GM18867 (cell line): ENCODE measurements around the gene UNC5C.
"Not testable (repeated sequence)": the region's sequence is repeated elsewhere in the genome, so short reads cannot be mapped to it uniquely, and the experiment has no call there.

Experiments used
- ATAC-seq: cut with Tn5 transposase; IDR thresholded peaks from one replicate; pipeline ENCODE4 v1.9.1; 2021; ENCODE audit warnings: mild to moderate bottlenecking, moderate library complexity; ENCODE audit not compliant: unreplicated experiment

UNC5C gene

DNA sequence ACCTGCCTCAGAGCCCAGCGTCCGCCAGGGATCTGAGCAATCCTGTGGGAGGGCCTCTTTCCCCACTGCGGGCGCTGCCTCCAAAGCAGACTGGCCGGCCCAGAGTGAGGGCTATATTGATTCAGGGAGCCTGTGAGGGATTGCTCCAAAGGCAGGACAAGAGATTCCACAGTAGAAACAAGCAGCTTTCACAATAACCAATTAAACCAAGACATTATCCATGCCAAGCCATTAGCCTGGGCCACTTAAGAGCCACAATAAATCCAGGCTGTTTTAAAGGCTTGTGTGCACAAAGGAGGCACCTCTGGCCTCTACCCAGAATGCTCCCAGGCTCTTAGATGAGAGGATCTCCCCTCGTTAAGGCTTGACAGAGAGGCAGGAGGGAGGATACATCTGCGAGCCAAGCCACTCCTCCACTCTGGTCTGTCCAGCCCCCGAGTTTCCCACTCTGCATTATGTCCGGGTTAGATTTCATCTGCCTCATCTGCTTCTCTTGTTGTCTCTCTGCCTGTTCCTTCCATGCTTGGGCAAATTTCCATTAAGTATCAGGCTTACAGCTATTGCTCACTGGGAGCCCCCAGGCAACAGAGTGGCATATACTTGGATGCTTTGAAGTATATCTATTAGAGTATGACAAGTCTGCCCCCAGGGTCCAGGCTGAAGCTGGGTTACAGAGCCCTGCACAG is 357.9 kb downstream of the UNC5C start:
- ATAC-seq, result no peak

DNA sequence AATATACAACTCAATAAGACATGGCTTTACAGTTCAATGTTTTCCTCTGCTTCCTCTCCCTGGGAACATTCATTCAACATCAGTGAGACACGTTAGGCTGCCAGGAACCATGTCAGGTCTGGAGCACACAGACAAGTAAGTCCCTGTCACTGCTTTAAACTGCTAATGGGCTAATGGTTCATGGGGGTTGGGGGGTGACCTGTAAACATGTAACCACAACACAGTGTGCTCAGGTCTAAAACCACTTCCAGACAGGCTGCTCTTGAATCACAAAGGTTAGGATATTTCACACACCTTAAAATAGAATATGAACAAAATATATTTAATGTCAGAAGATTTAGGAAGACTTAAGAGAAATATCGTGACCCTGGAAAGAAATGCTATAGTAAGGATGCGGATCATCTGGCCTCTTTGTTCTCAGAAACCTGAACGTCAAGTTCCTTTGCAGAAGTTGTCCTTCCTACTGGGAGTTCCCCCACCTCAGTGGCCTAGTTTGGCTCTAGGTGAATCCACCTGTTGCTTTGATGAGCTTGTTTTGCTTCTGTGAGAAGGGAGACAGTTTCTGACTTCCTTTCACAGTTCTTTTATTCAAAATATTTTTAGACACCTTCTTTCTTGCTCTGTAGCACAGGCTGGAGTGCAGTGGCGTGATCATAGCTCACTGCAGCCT is 359.9 kb downstream of the UNC5C start:
- ATAC-seq, result no peak

DNA sequence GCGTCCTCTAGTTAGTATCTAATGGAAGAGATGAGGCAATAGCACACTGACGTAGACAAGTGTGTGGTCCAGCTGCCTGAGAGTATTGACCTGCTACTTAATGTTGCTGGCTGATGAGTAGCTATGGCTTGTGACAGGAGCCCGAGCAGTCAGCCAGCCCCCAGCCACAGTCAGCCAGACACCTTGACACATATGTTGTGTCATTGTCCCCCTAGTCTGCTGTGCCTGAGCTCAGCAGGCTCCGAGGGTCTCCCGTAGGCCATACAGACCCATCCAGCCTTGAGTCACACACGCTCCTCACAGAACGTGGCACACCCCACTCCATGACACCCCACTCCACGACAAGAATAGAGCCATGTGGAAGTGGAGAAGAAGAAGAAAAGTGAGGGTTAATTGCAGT is 362.1 kb downstream of the UNC5C start:
- ATAC-seq, result no peak

DNA sequence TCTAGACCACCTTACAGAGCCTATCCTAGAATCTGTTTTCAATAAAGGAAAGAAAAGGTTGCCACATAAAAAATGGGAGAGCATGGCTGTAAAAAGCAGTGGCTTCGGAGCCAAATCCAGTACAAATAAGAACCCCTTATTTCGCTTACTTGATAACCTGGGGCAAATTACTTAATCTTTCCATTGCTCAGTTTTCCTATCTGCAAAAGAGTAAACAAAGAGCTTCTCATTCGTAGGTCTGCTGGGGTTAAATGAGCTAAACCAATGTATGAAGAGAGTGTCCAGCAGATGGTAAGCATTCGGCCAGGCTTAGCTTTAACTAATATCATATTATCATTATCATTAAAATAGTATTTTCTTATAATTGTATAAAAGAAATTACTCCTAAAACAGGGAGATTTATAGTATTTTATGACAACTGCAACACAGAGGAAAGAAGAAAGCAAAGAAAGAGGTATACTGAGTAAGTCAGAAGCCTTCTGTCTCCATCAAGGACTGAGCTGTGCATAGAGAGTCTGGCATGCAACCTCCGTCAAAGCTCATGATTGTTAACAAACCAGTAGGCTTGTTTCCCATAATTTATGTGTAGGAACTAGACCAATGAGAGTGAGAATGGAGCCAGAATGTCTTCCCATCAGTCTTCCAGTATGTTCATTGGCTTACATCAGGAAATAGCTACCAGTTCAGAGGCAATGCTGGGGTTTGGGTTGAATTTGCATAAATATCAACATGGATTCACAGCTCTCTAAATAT is 364.9 kb downstream of the UNC5C start:
- no peak for ATAC-seq

DNA sequence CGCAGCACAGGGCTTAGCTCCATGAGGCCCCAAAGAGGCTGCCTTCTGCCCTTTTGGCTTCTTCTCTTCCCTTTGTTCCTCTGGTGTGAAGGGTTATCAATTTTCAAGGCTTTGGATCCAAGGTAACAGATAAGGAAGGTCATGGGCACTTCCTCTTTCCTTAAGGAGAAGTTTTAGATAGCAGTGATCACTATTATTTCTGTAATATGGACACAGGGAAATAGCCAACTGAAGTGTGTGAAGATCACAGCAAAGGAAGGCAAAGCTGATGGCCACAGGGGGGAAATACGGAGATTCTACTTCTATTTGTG is 366.8 kb downstream of the UNC5C start:
- no peak for ATAC-seq

DNA sequence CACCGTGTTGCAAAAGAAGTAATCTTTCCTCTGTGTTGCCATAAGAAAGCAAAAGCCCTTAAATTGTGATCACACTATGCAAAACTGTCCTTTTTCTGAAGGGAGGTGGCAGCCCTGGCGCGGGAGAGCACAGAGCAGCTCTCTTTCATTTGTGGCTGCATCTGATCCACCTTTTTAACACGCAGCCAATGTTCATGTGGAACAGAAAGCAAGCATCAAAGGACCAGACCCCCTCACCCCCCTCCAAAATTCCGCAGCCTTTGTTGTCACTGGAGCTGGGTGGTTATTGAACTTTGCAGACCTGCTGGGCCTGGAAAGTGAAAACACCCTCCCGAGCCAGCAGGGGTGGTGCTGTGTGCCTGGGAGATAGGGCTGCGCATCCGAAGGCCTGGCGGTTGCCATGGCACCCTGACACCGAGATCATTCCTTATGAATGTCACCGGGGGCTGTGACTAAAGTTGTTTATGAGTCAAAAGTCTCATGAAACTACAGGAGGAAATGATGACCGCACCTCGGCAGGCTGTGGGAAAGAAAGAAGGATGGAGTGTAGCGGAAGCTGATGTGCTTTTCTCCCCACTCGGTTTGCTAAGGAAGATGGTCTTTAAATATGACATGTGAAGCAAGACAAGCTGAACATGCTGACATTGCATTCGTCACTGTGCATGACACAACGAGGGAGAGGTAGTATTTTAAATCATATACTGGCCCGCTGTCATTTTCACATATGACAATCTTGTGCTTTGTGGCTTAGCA is 367.4 kb downstream of the UNC5C start:
- ATAC-seq, result no peak

DNA sequence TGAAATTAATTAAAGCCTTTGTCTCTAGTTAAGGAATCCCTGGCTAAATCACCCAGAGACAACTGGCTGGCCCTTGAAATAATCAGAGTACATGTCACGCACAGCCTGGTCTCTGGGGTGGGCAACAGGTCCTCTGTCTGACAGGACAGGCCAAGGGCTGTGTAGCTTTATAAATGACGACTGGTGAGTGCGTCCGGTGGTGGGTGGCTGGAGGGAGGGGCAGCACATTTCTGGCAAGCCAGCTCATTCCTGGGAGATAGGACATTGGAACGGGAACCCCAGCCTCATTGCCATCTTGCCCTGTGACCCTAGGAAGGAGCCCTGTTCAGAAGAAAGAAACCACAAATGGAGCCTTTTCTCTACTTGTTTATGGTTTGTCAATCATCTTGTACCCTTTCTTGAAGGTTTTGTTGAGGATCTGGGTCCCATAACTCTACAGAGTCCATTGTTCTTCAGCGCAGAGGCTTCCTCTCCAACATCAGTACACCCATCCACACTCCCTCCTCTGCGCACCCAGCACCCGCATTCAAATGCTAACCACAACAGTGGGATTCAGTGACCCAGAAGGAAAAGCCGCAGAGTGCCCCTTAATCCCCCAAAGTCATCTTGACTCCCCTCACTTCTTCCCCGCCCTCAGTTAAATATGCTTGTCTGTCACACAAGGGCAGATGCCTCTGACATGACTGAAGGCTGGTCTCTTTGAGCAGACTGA is 368.1 kb downstream of the UNC5C start:
- no peak for ATAC-seq

DNA sequence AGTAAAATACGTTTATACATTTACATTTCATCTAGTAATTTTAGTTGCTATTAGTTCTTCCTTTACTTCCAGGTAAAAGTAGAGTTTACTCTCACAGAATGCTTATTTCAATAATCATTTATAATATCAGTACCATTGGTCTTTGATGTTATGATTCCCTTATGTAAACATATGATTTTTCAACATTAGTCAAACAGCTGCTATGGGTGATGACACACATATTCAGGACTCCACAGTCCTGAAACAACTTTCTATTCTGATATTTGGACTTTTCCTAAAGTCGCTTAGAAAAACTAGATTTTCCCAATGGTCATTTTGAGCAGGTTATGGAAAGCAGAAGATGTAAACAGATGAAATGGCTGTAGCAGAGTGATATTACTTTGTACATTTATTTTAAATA is 369.8 kb downstream of the UNC5C start:
- no peak for ATAC-seq

DNA sequence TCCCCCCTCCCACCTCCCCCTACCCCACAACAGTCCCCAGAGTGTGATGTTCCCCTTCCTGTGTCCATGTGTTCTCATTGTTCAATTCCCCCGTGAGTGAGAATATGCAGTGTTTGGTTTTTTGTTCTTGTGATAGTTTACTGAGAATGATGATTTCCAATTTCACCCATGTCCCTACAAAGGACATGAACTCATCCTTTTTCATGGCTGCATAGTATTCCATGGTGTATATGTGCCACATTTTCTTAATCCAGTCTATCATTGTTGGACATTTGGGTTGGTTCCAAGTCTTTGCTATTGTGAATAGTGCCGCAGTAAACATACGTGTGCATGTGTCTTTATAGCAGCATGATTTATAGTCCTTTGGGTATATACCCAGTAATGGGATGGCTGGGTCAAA is 377.4 kb downstream of the UNC5C start:
- ATAC-seq, result not testable (repeated sequence)

DNA sequence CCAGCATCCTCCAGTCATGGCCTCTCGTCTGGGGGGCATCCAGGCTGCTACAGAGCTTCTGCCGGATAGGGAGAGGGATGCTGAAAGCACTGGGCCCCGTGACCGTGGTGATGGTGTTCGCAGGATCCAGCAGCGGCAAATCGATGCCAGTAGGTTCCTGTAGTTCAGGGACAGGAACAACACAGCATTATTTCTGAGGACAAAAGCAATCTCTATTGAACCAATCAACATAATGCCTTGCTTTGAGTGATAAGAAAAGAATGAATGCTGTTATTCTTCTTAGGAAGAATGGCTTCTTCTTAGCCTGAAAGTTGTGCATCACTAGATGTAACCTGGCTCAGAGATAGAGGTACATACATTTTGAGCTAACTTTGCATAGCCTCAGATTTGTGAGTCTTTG is 378.6 kb downstream of the UNC5C start:
- ATAC-seq, result no peak

DNA sequence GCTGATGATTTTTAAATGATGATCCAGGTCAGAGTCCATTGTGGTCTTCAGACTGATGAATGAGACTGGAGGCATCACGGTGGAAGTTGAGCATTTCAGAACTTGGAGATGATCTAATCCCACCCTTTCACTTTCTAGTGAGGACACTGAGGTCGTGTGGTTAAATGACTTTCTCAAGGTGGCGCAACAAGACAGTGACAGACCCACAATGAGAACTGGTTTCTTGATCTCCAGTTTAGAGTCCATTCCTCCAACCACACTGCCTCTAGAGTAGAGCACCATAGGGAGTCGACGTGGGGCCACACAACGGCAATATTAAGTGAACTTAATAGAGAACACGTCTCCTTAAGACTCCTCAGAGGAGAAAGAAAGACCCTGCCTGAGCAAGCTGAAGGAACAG is 381.0 kb downstream of the UNC5C start:
- no peak for ATAC-seq

DNA sequence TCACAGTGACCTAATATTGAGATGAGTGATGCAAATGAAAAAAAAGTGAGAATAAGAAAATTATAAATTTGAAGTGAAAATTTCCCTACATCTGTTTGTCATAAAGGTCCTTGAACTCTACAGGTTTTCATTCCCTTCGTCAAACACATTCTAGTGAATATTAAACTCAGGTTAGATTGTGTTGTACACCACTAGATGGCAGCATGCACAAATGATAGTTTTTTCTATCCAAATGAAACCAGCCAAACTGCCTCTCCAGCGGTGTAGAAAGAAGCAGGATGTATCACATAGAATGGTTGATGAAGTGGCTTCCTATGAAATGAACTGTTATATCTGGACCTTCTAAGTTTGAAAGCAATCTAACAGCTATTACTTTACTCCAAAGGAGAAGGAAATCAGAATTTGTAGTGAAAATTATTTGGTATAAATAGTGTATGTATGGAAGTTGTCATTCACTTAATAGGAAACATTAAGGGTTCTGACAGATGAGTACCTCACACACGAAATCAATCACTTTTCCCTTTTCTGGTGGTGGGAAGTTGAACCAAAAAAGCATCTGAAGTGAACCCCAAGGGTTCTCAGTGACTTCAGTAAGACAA is 382.7 kb downstream of the UNC5C start:
- ATAC-seq, result peak; percentile 85

DNA sequence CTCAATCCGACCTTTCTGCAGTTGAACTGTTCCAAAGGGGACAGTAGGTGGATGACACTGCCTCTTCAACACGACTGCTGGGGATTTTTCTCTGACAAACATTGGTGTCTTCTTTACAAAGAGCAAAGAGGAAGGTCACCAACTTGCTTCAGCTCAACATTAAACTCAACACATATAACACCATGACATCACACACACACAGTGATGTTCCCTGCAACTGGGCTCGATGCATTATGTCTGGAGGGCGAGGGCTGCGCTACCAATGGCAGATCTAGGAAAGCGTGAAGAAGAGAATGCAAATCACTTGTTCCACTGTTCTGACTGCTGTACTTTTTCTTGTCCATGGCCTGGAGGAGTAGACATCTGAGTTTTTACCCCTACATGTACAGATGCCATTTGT is 385.9 kb downstream of the UNC5C start:
- no peak for ATAC-seq

DNA sequence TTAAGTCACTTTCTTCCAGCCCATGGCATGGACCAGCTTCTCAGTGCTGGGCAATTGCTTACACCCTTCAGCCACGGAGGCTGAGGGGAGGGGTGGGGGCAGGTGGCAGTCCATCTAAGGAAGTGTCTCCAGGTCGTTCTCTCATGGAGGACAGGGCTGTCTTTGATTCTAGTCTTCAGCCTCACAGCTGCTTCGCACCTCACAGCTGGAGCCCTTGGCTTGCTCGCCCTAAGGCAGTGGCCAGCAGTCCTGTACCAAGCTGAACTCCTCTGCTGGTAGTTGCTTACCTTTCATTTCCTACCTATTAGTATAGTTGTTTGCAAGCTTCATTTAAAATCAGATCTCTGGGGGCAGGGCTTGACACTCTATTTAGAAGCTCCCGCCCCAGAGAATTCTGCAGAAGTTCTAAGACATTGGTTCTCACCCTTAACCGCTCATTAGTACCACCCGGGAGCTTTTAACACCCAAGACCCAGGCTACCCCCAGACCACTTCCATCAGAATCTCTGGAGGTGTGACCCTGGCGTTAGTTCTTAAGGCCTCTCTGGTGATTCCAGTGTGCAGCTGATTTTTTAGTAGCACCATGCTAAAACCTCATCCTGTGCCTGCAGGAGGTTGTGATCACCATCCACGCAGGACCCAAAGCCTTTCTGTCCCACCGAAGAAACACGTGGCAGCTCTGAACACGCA is 386.8 kb downstream of the UNC5C start:
- no peak for ATAC-seq

DNA sequence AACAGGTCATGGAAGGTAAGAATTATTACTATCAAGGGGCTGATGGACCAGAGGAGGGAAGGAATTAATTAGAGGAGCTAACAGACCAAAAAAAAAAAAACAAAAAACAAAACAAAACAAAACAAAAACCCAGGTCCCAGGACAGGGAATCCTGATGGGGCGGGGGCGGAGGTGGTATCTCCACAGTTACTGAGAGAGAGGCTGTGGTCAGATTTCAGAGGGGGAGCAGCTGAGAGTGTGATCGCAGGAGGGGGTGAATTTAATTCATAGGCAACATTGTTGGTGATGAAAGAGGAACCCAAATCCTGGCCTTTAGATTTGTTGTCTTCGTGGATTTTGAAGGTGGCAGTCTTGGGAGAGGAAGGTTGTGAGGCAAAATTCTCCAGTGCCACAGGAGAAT is 389.4 kb downstream of the UNC5C start:
- ATAC-seq, result no peak

DNA sequence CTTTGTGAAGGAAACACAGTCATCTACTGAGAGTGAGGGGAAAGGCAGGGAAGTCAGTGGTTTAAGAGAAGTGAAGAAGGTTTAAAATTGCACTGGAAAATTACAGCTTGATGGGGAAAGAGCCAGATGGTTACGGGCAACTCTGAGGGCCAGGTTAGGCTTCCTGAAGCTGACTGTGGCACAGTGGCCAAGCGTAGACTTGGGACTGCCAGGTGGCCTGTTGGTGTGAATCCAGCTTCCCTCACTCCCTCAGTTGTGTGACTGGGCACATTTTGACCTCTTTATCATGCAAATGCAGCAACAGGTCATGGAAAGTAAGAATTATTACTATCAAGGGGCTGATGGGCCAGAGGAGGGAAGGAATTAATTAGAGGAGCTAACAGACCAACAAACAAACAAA is 390.1 kb downstream of the UNC5C start:
- no peak for ATAC-seq

DNA sequence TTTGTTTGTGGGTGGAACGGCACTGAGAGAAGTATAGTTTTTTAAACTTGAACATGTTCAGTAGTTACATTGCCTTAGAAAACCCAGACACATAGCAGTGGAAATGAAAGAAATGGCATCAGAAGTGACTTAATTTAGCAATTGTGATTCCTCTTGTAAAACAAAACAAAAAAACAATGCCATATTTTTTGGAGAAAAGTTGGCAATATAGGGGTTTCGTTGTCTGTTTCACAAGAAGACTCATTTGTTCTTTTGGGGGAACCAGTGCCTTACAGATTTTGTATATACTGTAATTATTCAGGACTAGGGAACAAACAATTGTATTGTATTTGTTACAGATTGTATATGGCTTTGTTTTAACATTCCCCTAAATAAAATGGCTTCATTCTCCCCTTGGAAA is 390.7 kb downstream of the UNC5C start:
- ATAC-seq, result no peak

DNA sequence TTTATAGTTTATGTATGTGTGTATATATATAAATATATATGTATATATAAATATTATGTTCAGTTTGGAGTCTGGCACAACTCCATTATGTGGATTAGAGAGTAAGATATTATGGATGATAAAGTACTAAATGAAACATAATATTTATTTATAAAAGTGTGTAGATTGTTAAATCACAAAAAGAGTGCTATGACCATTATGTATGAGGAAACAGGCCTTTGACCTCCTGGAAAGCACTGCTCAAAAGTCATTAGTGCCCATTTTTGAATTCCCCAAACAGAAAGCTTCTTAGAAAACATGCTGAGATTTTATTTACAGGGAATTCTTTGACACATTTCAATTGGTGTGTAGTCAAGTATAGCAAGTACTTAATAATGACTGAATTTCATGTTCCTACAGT is 391.2 kb downstream of the UNC5C start:
- no peak for ATAC-seq

DNA sequence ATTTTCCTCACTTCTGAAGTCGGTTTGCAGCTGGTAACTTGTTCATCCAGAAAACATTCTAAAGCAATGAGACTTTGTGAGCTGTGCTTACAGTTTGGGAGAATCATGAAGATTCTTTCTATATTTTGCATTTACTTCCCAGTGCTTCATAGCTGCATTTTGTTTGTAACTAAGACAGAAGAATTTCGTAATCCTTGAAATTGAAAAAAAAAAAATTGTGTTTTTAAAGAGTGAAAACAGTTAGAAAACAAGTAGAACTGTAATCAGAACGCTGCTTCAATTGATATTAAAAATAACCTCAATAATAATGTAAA is 392.4 kb downstream of the UNC5C start:
- ATAC-seq, result no peak

DNA sequence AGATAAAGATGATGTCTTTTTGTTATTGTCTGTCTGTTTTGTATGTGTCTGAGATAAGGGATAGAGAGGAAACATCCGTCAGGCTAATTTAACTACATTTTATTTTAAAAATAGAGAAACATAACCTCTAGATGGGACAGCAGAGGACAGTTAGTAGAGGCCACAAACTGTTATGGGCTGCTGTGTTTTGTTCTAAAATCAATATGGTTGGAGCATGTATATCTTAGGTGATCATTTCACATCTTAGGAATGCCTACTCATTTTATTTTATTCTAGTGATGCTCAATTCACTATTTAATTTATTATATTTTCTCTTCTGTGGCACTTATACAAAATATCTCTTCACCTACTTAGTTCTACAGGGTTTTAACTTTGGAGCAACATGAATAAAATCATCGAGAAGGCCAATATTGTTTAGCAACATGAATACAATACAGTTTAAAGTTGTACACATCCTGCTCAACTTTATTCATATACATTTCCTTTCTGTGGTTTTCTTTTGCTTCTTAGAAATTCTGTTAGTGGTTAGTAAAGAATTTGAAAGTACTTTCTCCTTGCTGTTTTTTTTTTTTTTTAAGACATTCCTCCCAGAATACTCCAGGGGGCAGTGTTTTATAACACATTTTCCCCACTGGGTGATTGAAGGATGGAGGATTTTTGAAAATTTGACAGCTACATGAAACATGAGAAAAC is 392.9 kb downstream of the UNC5C start:
- peak; percentile 73 for ATAC-seq
